ENCODE data around the gene ZFP92.

DNA sequence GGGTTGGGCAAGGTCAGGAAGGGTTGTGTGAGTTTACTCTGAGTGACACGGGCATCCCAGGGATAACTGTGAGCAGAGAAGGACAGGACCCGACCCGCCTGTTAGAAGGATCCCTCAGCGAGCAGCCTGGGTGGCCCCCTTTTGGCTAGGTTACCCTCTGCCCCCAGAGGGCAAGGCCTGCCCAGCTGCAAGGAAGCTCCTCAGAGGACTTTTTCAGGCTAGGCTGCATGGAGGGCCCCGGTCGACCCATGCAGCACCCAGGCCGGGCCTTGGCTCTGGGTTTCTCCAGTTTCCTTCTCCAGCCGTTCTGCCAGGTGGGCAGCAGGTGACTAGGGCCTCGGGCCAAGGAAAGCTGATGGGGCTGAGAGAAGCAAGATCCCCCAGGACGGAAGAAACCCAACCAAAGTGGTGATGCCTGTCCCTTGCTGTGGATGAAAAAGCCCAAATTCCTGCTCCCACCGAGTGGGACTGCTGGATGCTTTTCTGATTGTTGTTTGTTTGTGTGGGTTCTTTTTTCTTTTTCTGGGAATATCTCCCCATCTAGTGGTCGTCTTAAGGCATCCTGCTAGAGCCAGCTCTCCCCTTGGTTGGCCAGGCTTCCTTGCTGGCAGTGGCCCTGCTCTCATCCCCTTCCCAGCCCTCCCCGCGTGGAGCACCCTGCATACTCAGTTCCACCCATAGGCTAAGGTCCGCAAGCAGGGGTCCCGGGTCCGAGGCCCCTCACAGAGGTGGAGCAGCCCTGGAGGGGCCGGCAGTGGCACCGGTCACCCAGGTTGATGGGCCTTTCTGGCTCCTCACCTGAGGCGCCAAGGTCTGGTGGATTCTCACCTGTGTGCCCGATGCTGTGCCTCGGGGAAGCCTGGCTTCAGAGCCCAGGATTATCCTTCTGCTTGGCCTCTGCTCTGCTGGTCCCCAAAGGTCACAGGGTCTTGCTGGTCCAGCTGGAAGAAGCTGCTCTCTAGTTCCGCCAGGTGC lies 1.8 kb downstream of the ZFP92 start:
- TF ChIP-seq, protein P1, sequence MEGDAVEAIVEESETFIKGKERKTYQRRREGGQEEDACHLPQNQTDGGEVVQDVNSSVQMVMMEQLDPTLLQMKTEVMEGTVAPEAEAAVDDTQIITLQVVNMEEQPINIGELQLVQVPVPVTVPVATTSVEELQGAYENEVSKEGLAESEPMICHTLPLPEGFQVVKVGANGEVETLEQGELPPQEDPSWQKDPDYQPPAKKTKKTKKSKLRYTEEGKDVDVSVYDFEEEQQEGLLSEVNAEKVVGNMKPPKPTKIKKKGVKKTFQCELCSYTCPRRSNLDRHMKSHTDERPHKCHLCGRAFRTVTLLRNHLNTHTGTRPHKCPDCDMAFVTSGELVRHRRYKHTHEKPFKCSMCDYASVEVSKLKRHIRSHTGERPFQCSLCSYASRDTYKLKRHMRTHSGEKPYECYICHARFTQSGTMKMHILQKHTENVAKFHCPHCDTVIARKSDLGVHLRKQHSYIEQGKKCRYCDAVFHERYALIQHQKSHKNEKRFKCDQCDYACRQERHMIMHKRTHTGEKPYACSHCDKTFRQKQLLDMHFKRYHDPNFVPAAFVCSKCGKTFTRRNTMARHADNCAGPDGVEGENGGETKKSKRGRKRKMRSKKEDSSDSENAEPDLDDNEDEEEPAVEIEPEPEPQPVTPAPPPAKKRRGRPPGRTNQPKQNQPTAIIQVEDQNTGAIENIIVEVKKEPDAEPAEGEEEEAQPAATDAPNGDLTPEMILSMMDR (conservative IDR thresholded peaks at IDR 0.05; ENCODE audit: low read length), result no peak
- no peak for TF ChIP-seq EZH2phosphoT487 (IDR thresholded peaks at IDR 0.05; ENCODE audit: borderline replicate concordance)

Data from Loucy (cell line).